ENCODE results near the gene DEFB114. TPM values are rescaled to one million over a fixed set of nuclear protein-coding genes. Genes with fewer than 3 reads are reported as not detected.

Gene DEFB114
- total RNA-seq, 2 donors from 2014 or later, result not detected

DNA sequence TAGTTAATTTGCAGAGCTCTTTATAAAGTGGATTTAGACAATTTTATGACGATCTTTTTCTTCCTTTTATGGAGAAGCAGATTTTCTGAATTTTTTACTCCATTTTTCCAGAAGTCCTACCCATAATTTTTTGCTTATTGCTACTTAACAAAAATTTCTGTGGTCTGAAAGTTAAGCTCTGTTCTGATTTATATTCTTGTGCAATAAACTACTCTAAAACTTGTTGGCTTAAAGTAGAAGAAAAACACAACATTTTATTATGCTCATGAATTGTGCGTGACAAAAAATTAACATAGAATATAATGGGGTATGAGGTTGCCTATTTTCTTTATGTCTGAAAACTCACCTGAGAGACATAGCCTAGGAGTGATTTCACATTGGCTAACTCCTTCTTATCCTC is 2.9 kb upstream of the DEFB114 start:
- no peak for DNase-seq (ENCODE audit: low spot score)
- no peaks in the 10 kb centered on the region for H3K27me3 ChIP-seq
- H3K4me3 ChIP-seq, result no peak overlapping the region
- no peaks in the 10 kb centered on the region for H3K36me3 ChIP-seq
- H3K9me3 ChIP-seq, result no peaks in the 10 kb centered on the region
- no peak overlapping the region for H3K27ac ChIP-seq
- TF ChIP-seq, protein P1, sequence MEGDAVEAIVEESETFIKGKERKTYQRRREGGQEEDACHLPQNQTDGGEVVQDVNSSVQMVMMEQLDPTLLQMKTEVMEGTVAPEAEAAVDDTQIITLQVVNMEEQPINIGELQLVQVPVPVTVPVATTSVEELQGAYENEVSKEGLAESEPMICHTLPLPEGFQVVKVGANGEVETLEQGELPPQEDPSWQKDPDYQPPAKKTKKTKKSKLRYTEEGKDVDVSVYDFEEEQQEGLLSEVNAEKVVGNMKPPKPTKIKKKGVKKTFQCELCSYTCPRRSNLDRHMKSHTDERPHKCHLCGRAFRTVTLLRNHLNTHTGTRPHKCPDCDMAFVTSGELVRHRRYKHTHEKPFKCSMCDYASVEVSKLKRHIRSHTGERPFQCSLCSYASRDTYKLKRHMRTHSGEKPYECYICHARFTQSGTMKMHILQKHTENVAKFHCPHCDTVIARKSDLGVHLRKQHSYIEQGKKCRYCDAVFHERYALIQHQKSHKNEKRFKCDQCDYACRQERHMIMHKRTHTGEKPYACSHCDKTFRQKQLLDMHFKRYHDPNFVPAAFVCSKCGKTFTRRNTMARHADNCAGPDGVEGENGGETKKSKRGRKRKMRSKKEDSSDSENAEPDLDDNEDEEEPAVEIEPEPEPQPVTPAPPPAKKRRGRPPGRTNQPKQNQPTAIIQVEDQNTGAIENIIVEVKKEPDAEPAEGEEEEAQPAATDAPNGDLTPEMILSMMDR (IDR thresholded peaks at IDR 0.05), result no peak
- no peaks in the 10 kb centered on the region for H3K4me1 ChIP-seq

DNA sequence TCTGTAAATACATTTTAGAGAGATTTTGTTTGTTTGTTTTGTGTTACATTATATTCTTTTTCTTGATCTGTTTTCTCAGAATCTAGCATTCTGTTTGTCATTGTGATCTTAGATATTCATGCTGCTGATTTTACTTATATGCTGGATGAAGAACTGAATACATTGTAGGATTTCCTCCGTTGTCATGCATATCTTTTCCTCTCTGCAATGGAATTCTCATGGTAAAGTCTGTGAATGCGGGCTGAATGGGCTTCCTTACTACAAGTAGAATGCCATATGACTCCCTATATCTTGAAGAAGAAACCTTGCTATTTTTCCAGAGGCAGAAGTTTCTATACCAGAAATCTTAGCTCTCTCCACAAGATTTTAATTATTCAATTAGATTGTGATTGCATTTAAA is 2.4 kb upstream of the DEFB114 start:
- Histone ChIP-seq H3K9me3 (no peaks in the 10 kb centered on the region), H3K27me3 (no peaks in the 10 kb centered on the region), H3K4me3 (no peak overlapping the region), H3K36me3 (no peaks in the 10 kb centered on the region), H3K27ac (no peak overlapping the region), H3K4me1 (no peaks in the 10 kb centered on the region)
- TF ChIP-seq, protein P1 (IDR thresholded peaks at IDR 0.05), result no peak
- no peak for DNase-seq (ENCODE audit: low spot score)

DNA sequence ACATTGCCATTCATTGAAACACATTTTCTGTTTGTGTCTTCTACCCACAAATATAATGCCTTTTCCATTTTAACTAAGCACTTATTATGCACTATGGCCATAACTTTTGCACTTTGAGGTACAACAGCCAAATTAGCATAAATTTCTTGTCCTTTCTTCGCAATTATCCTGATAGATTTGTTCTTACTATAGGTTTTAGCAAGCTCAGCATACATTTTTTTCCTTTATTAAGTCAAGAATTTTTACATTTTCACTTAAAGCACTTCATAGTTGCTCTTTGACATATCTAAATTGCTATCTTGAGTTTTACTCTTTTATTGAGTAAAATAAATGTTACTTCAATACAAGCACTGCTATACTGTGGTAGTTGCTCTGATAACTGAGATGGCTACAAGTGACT is 5.8 kb downstream of the DEFB114 start:
- Histone ChIP-seq H3K9me3 (no peaks in the 10 kb centered on the region), H3K36me3 (no peaks in the 10 kb centered on the region), H3K4me1 (no peaks in the 10 kb centered on the region), H3K27ac (no peak overlapping the region), H3K4me3 (no peak overlapping the region), H3K27me3 (no peaks in the 10 kb centered on the region)
- TF ChIP-seq, protein P1 (IDR thresholded peaks at IDR 0.05), result no peak
- no peak for DNase-seq (ENCODE audit: low spot score)

DNA sequence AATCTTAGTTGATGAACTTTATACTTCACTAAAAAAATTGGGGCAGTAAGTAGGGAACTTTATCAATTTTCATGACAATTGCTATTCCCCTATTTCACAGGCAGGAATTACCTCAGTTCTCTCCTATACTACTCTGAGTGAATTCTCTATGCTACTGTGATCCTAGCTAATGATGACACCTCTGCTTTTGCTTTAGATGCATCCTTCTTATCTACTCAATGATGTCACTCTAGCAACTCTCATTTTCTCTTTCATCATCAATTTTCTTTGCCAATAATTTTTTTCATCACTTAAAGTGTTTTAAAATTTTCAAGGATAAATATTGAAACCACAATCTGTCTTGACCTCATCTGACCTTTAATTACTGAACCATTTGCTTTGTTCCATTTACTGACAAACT is 8.1 kb downstream of the DEFB114 start:
- TF ChIP-seq, protein P1 (IDR thresholded peaks at IDR 0.05), result no peak
- no peaks in the 10 kb centered on the region for H3K4me1 ChIP-seq
- no peak overlapping the region for H3K4me3 ChIP-seq
- no peaks in the 10 kb centered on the region for H3K36me3 ChIP-seq
- H3K27ac ChIP-seq, result no peak overlapping the region
- no peaks in the 10 kb centered on the region for H3K27me3 ChIP-seq
- no peak for DNase-seq (ENCODE audit: low spot score)
- H3K9me3 ChIP-seq, result no peaks in the 10 kb centered on the region

DNA sequence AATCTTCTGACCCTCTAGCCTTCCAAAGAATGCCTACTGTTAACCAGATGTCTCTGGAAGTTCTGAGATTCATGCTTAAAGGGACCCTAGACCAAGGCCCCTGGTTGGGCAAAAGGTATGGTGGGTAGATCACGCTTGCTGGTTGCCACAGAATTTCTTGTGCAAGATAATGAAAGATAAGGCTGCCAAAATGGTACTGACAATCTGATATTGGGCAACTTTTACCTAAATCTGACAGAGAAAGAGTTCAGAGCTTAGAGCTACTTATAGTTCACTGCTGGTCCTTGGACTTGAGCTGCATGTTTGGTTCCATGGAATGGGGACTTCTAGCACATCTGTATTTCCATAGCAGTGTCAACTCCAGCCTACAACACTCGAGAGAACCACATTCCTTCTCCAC is 12.0 kb downstream of the DEFB114 start:
- Histone ChIP-seq H3K4me1 (no peaks in the 10 kb centered on the region), H3K9me3 (no peaks in the 10 kb centered on the region), H3K4me3 (no peak overlapping the region), H3K27ac (no peak overlapping the region), H3K36me3 (no peaks in the 10 kb centered on the region), H3K27me3 (no peaks in the 10 kb centered on the region)
- no peak for DNase-seq (ENCODE audit: low spot score)
- TF ChIP-seq, protein P1 (IDR thresholded peaks at IDR 0.05), result no peak

DNA sequence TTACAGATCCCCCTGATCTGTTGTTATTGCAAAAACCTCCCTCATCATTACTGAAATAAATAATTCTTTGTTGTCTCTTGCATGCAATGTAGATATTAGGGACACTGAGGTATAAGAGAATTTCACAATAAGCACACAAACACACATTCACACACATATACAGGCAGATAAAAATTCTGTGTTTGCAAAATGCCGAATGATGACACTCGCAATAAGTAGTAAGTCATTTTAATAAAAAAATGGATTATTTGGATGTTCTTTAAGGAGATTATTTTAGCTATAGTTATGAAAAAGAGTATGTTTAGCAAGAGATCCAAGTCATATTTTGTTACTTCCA is 13.6 kb downstream of the DEFB114 start:
- TF ChIP-seq, protein P1 (IDR thresholded peaks at IDR 0.05), result no peak
- no peaks in the 10 kb centered on the region for H3K36me3 ChIP-seq
- H3K27me3 ChIP-seq, result no peaks in the 10 kb centered on the region
- no peaks in the 10 kb centered on the region for H3K4me1 ChIP-seq
- no peaks in the 10 kb centered on the region for H3K9me3 ChIP-seq
- no peak overlapping the region for H3K27ac ChIP-seq
- H3K4me3 ChIP-seq, result no peak overlapping the region
- no peak for DNase-seq (ENCODE audit: low spot score)

Data from right atrium auricular region (tissue), 2 donors.